Panc1 (cell line): ENCODE measurements around the gene CCNQ.

Experiments used
- CTCF ChIP-seq: fragments of 450-650 bp; IDR thresholded peaks from 2 replicates; pipeline ENCODE4 v1.5.1; 2017; ENCODE audit warnings: mild to moderate bottlenecking
- POLR2AphosphoS5 ChIP-seq: IDR thresholded peaks from 2 replicates; pipeline ENCODE4 v1.6.1; 2012; ENCODE audit warnings: mild to moderate bottlenecking, low read depth, low read length, moderate library complexity
- REST ChIP-seq, 2 experiments: IDR thresholded peaks; 2 replicates each; pipeline ENCODE4 v1.6.1; 2011 to 2012; ENCODE audit warnings: low read depth in 2 of 2, control low read depth in 1 of 2, low read length in 1 of 2, mild to moderate bottlenecking in 1 of 2, moderate library complexity in 1 of 2; ENCODE audit not compliant: insufficient read depth in 1 of 2
- SIN3A ChIP-seq: IDR thresholded peaks from 2 replicates; pipeline ENCODE4 v1.6.1; 2012; ENCODE audit warnings: low read depth, mild to moderate bottlenecking, low read length, moderate library complexity, borderline replicate concordance; ENCODE audit not compliant: insufficient read depth
- TCF7L2 ChIP-seq: IDR thresholded peaks from 2 replicates; pipeline ENCODE4 v1.6.1; 2011; ENCODE audit warnings: mild to moderate bottlenecking, low read depth, low read length, inconsistent platforms

- TF ChIP-seq REST (IDR thresholded peaks at IDR 0.05; ENCODE audit: insufficient read depth in 1 of 2, low read depth in 2 of 2, low read length in 1 of 2), result no peak
- no peak for TF ChIP-seq CTCF
- TF ChIP-seq POLR2AphosphoS5, result no peak
- TF ChIP-seq SIN3A, result no peak
- no peak for TF ChIP-seq TCF7L2
Observed at GRCh38 chrX:153627675-153628111, 28.8 kb upstream of the CCNQ start.
